HepG2 (cell line): Measurements from ENCODE around the gene GJB6. TPM values are rescaled to one million over a fixed set of nuclear protein-coding genes. Genes with fewer than 3 reads are reported as not detected.

Experiments used
- ATAC-seq: fragments of 200-7000 bp; cut with Tn5 transposase; 3 replicates; pipeline ENCODE4 v1.9.1; 2020; ENCODE audit warnings: mild to moderate bottlenecking, moderate library complexity
- BruUV-seq: library from RNA; stranded (reverse); fragments of 400-500 nt; replicated peaks from 2 replicates; lab custom pipeline; 2021; lab: Mats Ljungman, UMichigan
- CTCF ChIA-PET: fragments of 300-600 bp; formaldehyde crosslinking; extraction: SDS; loops from one replicate; lab custom pipeline; 2021; ENCODE audit warnings: low total read pairs, inconsistent platforms, low intra/inter-chr PET ratio; lab: Yijun Ruan, JAX
- POLR2A ChIA-PET: fragments of 350-600 bp; sonication (Branson Sonifier 250); formaldehyde crosslinking; loops from one replicate; lab custom pipeline; 2020; ENCODE audit warnings: antibody characterized with exemption, inconsistent platforms; lab: Yijun Ruan, JAX
- DNase-seq: peaks from one replicate; pipeline ENCODE4 v3.0.0-alpha.2; 2015; ENCODE audit warnings: low spot score
- FAIRE-seq: peaks from 3 replicates; lab custom pipeline; 2011; peaks lifted over from hg19 to GRCh38; lab: Jason Lieb, UNC
- H2AFZ ChIP-seq: one replicate; pipeline ENCODE4 v1.6.1; 2011; ENCODE audit warnings: low read length, inconsistent platforms
- H3K27ac ChIP-seq: fragments of 300-600 bp; 3 replicates; pipeline ENCODE4 v1.8.0; 2011; ENCODE audit warnings: mixed run types, mild to moderate bottlenecking, mixed read lengths, low read length, inconsistent platforms; ENCODE audit not compliant: insufficient read depth; ENCODE audit errors: extremely low read length
- H3K27me3 ChIP-seq, 2 experiments: fragments of 200-600 bp in 1 of 2; 2 replicates in 1 of 2; 3 replicates in 1 of 2; pipeline versions ENCODE4 v1.6.0 to v1.8.0; 2011; ENCODE audit warnings: low read length in 2 of 2, mild to moderate bottlenecking in 2 of 2, moderate library complexity in 2 of 2, inconsistent platforms in 1 of 2; ENCODE audit not compliant: insufficient read depth in 2 of 2, control insufficient read depth in 1 of 2
- H3K36me3 ChIP-seq, 2 experiments: fragments of 200-600 bp in 1 of 2; replicated peaks in 1 of 2; 2 replicates in 1 of 2; 3 replicates in 1 of 2; pipeline versions ENCODE4 v1.5.1 to v1.8.0; 2011; ENCODE audit warnings: low read length in 2 of 2, inconsistent platforms in 1 of 2; ENCODE audit not compliant: insufficient read depth in 2 of 2, control insufficient read depth in 1 of 2
- H3K4me1 ChIP-seq: 2 replicates; pipeline ENCODE4 v1.5.1; 2012; ENCODE audit warnings: low read length, inconsistent platforms; ENCODE audit not compliant: insufficient read depth
- H3K4me2 ChIP-seq: 2 replicates; pipeline ENCODE4 v1.6.0; 2011; ENCODE audit warnings: low read depth, low read length, inconsistent platforms
- H3K4me3 ChIP-seq, 3 experiments: fragments of 200-600 bp in 1 of 3; sonication (generic), shearing (Covaris generic) in 1 of 3; replicated peaks in 1 of 3; 2 replicates each; pipeline ENCODE4 v1.5.1; 2011 to 2016; ENCODE audit warnings: low read length in 3 of 3, inconsistent platforms in 2 of 3, low read depth in 2 of 3, mild to moderate bottlenecking in 2 of 3, control low read depth in 1 of 3, mixed read lengths in 1 of 3; ENCODE audit not compliant: insufficient read depth in 1 of 3
- H3K79me2 ChIP-seq: one replicate; pipeline ENCODE4 v1.6.1; 2011; ENCODE audit warnings: low read length, inconsistent platforms; ENCODE audit not compliant: insufficient read depth
- H3K9ac ChIP-seq: 2 replicates; pipeline ENCODE4 v1.6.0; 2011; ENCODE audit warnings: mild to moderate bottlenecking, low read depth, low read length, inconsistent platforms; ENCODE audit not compliant: insufficient read depth
- H3K9me3 ChIP-seq: 2 replicates; pipeline ENCODE4 v1.5.1; 2012; ENCODE audit warnings: mild to moderate bottlenecking, low read length
- H4K20me1 ChIP-seq: 2 replicates; pipeline ENCODE4 v1.6.0; 2011; ENCODE audit warnings: inconsistent platforms, mild to moderate bottlenecking, low read length, moderate library complexity; ENCODE audit not compliant: insufficient read depth
- ARID5B ChIP-seq: IDR thresholded peaks from 2 replicates; pipeline ENCODE4 v1.4.0; 2020; ENCODE audit warnings: mild to moderate bottlenecking, missing genetic modification reagents
- FOXA1 ChIP-seq, 2 experiments: fragments of 450-650 bp in 1 of 2; sonication (generic) in 1 of 2; formaldehyde crosslinking in 1 of 2; IDR thresholded peaks; 2 replicates each; pipeline versions ENCODE4 v1.4.0 to v1.6.1; 2016 to 2020; ENCODE audit warnings: missing genetic modification reagents in 1 of 2
- FOXA3 ChIP-seq: IDR thresholded peaks from 2 replicates; pipeline ENCODE4 v1.6.1; 2016; ENCODE audit warnings: missing genetic modification reagents, missing compliant biosample characterization
- FOXO1 ChIP-seq: sonication (generic); formaldehyde crosslinking; IDR thresholded peaks from 2 replicates; pipeline ENCODE4 v1.4.0; 2020; ENCODE audit warnings: missing genetic modification reagents
- HNF4A ChIP-seq: sonication (generic); formaldehyde crosslinking; IDR thresholded peaks from 2 replicates; pipeline ENCODE4 v1.4.0; 2020; ENCODE audit warnings: missing genetic modification reagents
- PAX8 ChIP-seq: sonication (generic); formaldehyde crosslinking; IDR thresholded peaks from 2 replicates; pipeline ENCODE4 v1.8.0; 2022; ENCODE audit warnings: mild to moderate bottlenecking, missing genetic modification reagents, borderline replicate concordance
- SALL1 ChIP-seq: sonication (generic); formaldehyde crosslinking; IDR thresholded peaks from 2 replicates; pipeline ENCODE4 v1.8.0; 2022; ENCODE audit warnings: mild to moderate bottlenecking, missing genetic modification reagents
- SOX13 ChIP-seq, 3 experiments: fragments of 450-650 bp in 1 of 3; sonication (generic) in 1 of 3; formaldehyde crosslinking in 1 of 3; IDR thresholded peaks in 2 of 3; conservative IDR thresholded peaks in 1 of 3; 2 replicates each; pipeline versions ENCODE4 v1.5.0 to v1.6.1; 2016 to 2020; ENCODE audit warnings: antibody characterized with exemption in 1 of 3, mild to moderate bottlenecking in 1 of 3, missing compliant biosample characterization in 1 of 3, missing genetic modification reagents in 1 of 3, moderate library complexity in 1 of 3
- ZNF292 ChIP-seq: sonication (generic); formaldehyde crosslinking; IDR thresholded peaks from 2 replicates; pipeline ENCODE4 v1.8.1; 2022; ENCODE audit warnings: mild to moderate bottlenecking, low read depth, missing genetic modification reagents, borderline replicate concordance
- ZNF317 ChIP-seq: sonication (generic); formaldehyde crosslinking; IDR thresholded peaks from 2 replicates; pipeline ENCODE4 v1.5.0; 2020; ENCODE audit warnings: mild to moderate bottlenecking, missing genetic modification reagents
- ZNF512B ChIP-seq: sonication (generic); formaldehyde crosslinking; IDR thresholded peaks from 2 replicates; pipeline ENCODE4 v1.5.1; 2020; ENCODE audit warnings: missing genetic modification reagents, mild to moderate bottlenecking, borderline replicate concordance
- ZSCAN31 ChIP-seq: sonication (generic); formaldehyde crosslinking; IDR thresholded peaks from 2 replicates; pipeline ENCODE4 v1.5.0; 2020; ENCODE audit warnings: low read depth, mild to moderate bottlenecking, missing genetic modification reagents
- ZUFSP ChIP-seq: sonication (generic); formaldehyde crosslinking; IDR thresholded peaks from 2 replicates; pipeline ENCODE4 v1.9.0; 2021; ENCODE audit warnings: missing genetic modification reagents, mild to moderate bottlenecking, borderline replicate concordance
- WGBS: methylation state at CpG from one replicate; pipeline ENCODE4 v1.1.6; 2017; ENCODE audit warnings: low lambda C conversion rate; 5-methylcytosine and 5-hydroxymethylcytosine counted together
- in situ Hi-C: cut with HindIII; loops from 2 replicates; pipeline ENCODE4 v1.10.0; 2017; ENCODE audit warnings: low pct_unique_long_range_greater_than_20kb; ENCODE audit not compliant: extremely low pct_ligation_motif_present
- intact Hi-C: fragments of 100-400 bp; cut with micrococcal nuclease; formaldehyde crosslinking; loops from one replicate; pipeline ENCODE4 v1.10.0; 2022; ENCODE audit not compliant: unreplicated experiment
- polyA plus RNA-seq, 8 experiments: library from polyadenylated mRNA; depleted of rRNA in 3 of 8; stranded (reverse) in 7 of 8; unstranded in 1 of 8; fragments of >200 nt; fragmentation: Illumina TruSeq in 4 of 8; extraction: Trizol in 4 of 8; gene quantifications; 2 replicates each; pipeline versions ENCODE4 v1.2.1 to v1.2.3, GENCODE V29; 2011 to 2016; ENCODE audit warnings: low read depth in 4 of 8, missing spikeins in 1 of 8, mixed read lengths in 1 of 8; ENCODE audit not compliant: insufficient read depth in 1 of 8
- total RNA-seq, 5 experiments: library from RNA; depleted of rRNA; stranded (reverse); fragments of >200 nt; fragmentation: Illumina TruSeq; extraction: Trizol; gene quantifications; 2 replicates each; pipeline ENCODE4 v1.2.3, GENCODE V29; 2016; ENCODE audit warnings: low read depth in 1 of 5

GJB6 gene
- total and polyA plus RNA-seq, 2 of the 13 experiments (the other 11 are each of a cell fraction or from before 2014, with no cell fraction given), result not detected

- ChIA-PET CTCF (no interaction called here), POLR2A (no interaction called here)
- no TSS peak for BruUV-seq
- Histone ChIP-seq H3K36me3 (no peaks in the 10 kb centered on the region), H3K4me3 (no peak overlapping the region), H3K4me1 (peaks cover 29% of the 10 kb centered on the region), H3K27me3 (no peaks in the 10 kb centered on the region; a peak in 1 of 5 replicates), H3K9ac (no peak overlapping the region), H3K9me3 (no peaks in the 10 kb centered on the region), H3K79me2 (no peaks in the 10 kb centered on the region), H3K27ac (no peak overlapping the region), H2AFZ (peak overlapping the region; percentile 15), H3K4me2 (peak overlapping the region; percentile 66), H4K20me1 (no peaks in the 10 kb centered on the region)
- whole genome bisulfite sequencing, result 41% methylated on average over 8 of the region's 8 CpGs
- intact Hi-C loops (no loop called here), in situ Hi-C loops (no loop called here)
- no peak for FAIRE-seq
- DNase-seq, result peak; percentile 59
- ATAC-seq, result peak; percentile 69
- TF ChIP-seq ZNF292 (CRISPR knock-in tag), result no peak
- peak; percentile 62 for TF ChIP-seq SALL1 (CRISPR knock-in tag)
- TF ChIP-seq SOX13 (IDR thresholded peaks at IDR 0.05), result no peak
- 0 out of 4 replicates have a peak, but pooled peaks of 1 of the 2 experiments have one; percentile 12 for TF ChIP-seq SOX13 (CRISPR knock-in tag; conservative IDR thresholded peaks at IDR 0.05 in 1 of 2, IDR thresholded peaks at IDR 0.05 in 1 of 2)
- 0 out of 2 replicates have a peak, but pooled peaks have one; percentile 37 for TF ChIP-seq FOXA3 (CRISPR knock-in tag)
- no peak for TF ChIP-seq ZUFSP
- no peak for TF ChIP-seq ZNF317 (CRISPR knock-in tag)
- peak; percentile 67 for TF ChIP-seq HNF4A (CRISPR knock-in tag)
- peak; percentile 38; the same call in 1 of the 2 replicates for TF ChIP-seq FOXO1 (CRISPR knock-in tag)
- TF ChIP-seq ZNF512B (CRISPR knock-in tag), result no peak
- no peak for TF ChIP-seq PAX8
- peak; percentile 30; the same call in 1 of the 2 replicates for TF ChIP-seq ARID5B (CRISPR knock-in tag)
- no peak for TF ChIP-seq FOXA1 (IDR thresholded peaks at IDR 0.05)
- TF ChIP-seq FOXA1 (CRISPR knock-in tag; IDR thresholded peaks at IDR 0.05), result 0 out of 2 replicates have a peak, but pooled peaks have one; percentile 5
- no peak for TF ChIP-seq ZSCAN31 (CRISPR knock-in tag)
Measured at GRCh38 chr13:20263393-20264044, 31.4 kb upstream of the GJB6 start.
